GM21423 (cell line): ENCODE data around the gene MYH13.
"Not testable (repeated sequence)": the region's sequence is repeated elsewhere in the genome, so short reads cannot be mapped to it uniquely, and the experiment has no call there.

Experiments
- ATAC-seq: cut with Tn5 transposase; IDR thresholded peaks from one replicate; pipeline ENCODE4 v1.9.1; 2021; ENCODE audit warnings: mild to moderate bottlenecking, moderate library complexity; ENCODE audit not compliant: unreplicated experiment

The MYH13 gene

DNA sequence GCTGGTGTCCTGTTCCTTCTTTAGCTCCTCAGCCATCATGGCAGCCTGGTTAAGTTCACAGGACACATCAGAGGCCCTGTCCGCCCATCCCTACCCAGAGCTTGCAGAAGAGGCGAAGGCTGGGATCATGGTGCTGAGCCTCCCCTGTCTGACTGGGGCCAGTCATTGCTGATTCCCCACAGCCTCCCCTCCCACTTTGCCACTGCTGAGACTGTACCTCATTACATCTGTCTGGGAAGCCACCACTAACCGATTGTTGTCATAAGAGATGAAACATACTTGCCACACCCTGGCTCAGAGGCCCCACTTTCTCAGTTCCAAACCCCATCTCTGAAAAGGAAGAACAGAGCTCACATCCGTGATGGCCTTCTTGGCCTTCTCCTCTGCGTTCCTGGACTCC, 66.2 kb downstream of the MYH13 start:
- ATAC-seq = no peak

GRCh38 chr17:10305398-10305797, 67.4 kb downstream of the MYH13 start:
- no peak for ATAC-seq

GRCh38 chr17:10304758-10305300, 68.0 kb downstream of the MYH13 start:
- ATAC-seq = no peak

GRCh38 chr17:10297691-10298090, 75.1 kb downstream of the MYH13 start:
- no peak for ATAC-seq

GRCh38 chr17:10295728-10296343, 77.0 kb downstream of the MYH13 start:
- ATAC-seq = no peak

DNA sequence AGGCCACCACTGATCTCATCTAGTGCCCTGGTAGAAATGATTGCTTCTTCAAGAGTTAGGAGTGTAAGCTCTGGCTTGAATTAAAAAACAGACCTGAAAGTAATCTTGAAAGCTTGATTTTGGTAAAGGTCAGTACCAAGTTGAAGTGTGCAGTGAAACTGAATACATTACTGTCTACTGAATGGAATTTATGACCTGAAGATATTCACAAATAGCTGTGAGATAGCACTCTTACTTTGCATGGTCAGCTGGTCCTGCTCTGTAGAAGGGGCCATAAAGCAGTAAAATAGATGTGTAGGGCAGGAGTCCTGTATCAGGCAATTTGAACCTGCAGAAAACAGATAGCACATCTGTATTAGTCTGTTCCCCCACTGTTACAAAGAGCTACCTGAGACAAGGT, 78.6 kb downstream of the MYH13 start:
- no peak for ATAC-seq

GRCh38 chr17:10292057-10292937, 80.5 kb downstream of the MYH13 start:
- ATAC-seq = no peak

DNA sequence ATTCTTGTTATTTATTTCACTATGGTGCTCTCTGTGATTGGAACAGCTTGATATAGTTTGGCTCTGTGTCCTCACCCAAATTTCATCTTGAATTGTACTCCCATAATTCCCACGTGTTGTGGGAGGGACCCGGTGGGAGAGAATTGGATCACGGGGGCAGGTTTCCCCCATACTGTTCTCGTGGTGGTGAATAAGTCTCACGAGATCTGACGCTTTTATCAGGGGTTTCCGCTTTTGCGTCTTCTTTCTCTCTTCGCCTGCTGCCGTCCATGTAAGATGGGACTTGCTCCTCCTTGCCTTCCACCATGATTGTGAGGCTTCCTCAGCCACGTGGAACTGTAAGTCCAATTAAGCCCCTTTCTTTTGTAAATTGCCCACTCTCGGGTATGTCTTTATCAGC, 81.2 kb downstream of the MYH13 start:
- ATAC-seq = not testable (repeated sequence)

DNA sequence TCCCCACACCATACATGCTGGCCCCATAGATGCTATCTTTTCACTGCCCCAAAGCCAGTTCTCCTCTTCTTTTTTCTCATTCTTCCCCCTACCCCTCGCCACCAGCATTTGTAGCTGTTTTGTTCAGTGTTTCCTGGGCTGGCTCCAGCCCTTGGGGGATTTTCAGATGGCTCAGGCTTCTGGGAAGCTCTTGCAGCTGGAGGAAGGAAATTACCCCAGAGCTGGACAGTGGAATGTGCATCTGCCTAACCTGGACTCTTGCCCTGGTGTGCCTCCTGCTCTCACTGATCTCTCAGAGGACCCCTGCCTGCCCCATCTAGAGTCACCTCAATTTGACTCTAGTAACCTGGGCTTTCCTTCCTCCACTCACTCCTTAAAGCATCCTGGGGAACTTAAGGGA, 82.8 kb downstream of the MYH13 start:
- no peak for ATAC-seq

DNA sequence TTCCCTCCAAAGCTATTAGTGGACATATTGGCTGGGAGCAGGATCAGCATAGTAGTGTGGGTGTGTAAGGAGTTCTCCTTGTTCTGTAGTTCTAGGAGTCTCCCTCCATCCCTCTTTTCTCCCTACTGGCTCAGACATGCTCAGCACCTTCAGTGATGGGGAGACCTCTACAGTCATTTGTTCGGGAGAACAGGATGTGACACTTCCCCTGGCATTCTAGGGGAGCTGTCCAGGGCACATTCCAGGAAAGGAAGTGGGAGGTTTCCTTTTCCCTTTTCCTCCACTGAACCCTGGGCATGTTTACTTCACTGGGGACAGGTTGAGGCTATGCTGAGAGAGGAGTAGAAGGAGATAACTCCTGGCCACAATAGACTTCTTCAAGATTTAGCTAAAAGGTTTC, 86.5 kb downstream of the MYH13 start:
- no peak for ATAC-seq

GRCh38 chr17:10285896-10286295, 86.9 kb downstream of the MYH13 start:
- no peak for ATAC-seq

DNA sequence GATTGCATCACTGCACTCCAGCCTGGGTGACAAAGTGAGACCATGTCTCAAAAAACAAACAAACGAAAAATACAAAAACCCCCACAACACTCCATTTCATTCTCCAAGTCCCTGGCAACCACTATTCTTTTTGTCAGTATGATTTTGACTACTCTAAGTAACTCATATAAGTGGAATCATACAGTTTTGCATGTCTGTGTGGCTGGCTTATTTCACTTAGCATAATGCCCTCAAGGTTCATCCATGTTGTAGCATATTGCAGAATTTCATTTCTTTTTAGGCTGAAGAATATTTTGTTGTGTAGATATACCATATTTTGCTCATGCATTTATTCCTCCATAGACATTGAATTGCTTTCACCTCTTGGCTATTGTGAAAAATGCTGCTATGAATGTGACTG, 92.7 kb downstream of the MYH13 start:
- ATAC-seq = no peak

DNA sequence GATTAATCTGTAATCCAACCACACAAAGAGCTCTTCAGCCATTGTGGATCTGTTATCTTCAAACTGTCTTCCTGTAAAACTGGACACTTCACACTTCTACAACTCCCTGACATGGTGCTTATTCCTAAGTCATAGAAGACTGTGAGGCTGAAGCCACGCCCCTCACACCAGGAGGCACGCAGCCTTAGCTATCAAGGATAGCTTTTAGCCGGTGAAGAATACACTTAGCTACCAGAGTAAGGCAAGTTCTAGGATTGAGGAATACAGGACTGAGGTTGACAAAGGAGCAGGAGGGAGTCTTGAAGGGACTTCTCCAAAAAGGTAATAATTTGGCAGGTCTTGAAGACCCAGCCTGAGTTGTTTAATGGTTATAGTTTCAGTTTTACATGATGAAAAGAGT, 94.6 kb downstream of the MYH13 start:
- ATAC-seq = no peak

DNA sequence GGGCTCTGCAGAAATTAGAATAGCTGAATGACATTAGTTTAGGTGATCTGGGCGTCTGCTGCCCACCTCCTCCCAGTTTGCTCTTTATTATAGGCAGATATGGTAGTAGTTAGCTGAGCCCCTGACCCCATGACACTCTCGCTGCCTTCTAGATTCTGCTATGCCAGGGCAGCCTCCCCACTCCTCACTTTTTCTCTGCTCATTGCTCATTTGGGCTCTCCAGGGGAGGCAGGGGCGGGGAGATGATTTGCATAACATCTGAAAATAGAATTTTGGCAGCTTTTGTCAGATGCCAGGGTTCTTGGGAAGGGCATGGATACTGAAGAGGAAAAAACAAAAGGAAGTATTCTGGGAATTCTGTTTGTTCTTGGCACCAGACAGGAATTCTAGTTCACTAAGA, 96.4 kb downstream of the MYH13 start:
- no peak for ATAC-seq

- ATAC-seq = no peak
Observed at GRCh38 chr17:10275418-10275817, 97.4 kb downstream of the MYH13 start.

DNA sequence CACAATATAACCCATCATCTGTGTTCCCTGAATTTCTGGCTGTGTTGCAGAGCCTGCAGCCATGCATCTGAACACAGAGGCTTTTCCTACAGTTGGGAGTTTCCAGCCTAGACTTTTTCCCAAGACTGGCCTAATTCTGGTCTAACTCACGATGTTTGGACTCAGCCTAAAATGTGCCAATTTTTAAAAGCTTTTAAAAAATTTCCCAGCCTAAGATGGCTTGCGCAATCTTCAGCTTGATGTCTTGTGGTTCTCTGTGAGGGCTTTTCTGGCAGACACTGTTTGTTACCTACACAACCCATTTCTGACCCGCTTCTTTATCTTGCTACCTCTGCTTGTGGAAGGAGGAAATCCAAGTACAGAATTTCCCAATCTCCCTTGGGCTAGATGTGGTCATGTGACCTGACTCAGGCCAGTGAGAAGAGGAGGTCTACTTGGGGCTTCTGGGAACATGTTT, 101.7 kb downstream of the MYH13 start:
- ATAC-seq = no peak

DNA sequence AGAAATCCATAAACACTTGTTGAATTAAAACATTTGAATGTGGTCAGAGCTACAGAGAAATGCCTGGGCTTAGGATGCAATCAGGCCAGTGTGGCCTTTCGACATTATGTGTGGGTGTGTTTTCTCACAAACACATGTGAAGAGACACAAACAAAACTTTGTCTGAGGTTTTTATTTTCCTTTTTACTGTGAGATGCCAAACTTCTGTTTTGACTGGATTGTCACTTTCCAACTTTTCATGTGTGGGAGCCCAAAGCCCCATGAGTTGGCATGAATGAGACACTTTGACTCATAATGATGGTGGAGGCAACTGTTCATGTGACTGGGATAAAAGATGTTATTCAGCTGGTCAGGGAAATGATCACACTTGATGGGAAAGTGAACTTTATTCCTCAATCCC, 102.5 kb downstream of the MYH13 start:
- ATAC-seq = no peak

GRCh38 chr17:10268005-10268404, 104.8 kb downstream of the MYH13 start:
- ATAC-seq = no peak

- no peak for ATAC-seq
Observed at GRCh38 chr17:10266296-10266876, 106.4 kb downstream of the MYH13 start.

DNA sequence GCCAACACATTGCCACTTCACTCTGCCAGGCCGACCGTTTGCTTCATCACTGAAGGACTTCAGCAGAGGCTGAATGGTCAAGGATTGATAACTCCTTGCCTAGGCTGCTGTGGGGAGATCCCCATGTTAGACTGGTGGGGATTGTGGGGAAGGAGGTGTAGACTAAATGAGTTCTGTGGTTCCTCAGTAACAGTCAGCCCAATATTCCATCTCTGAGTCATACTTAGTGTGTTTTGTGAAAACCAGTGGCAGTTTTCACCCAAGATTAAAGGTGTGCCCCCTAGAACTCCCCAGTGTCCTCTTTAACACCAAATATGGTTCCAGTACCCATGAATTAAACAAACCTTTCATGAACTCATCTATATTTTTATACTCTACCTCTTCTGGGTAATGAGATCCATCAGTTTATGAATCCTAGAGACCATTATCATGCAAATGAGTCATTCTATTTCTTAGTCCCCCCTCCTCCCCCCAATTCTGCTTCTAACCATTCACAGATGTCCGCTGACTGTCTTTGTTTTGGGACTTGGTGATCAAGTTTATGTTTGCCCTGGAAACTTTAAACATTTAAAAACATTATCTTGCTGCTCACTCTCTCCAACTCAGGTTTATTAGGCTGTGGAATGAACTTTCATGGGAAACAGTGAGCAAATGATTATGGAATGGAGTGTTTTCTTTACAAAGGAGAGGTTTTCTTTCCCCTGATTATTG, 107.6 kb downstream of the MYH13 start:
- ATAC-seq = no peak

DNA sequence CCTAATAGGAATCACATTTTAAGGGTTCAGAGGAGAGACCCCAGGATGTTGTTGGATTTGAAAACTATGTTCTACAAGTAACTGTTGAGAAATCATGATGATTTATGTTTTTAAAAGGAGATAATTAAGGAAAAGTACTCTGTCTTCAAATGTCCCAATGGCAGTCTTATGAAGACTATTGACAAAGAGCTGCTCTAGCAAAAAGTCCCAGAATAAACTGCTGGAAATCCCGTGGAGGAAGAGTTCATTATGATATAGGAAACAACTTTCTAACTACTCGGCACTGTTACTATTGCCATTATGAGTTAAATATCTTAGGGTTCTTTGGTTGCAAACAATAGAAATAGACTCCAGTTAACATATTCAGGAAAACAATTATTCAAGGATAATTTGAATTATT, 108.8 kb downstream of the MYH13 start:
- ATAC-seq = no peak
